Pancreas (tissue), 10 donors: ENCODE measurements around the gene SCD. TPM values are rescaled to one million over a fixed set of nuclear protein-coding genes. Genes with fewer than 3 reads are reported as not detected.

Experiments used
- ATAC-seq, 4 donors: fragments of 200-7000 bp; cut with Tn5 transposase; one replicate each; pipeline versions ENCODE4 v1.8.0 to v1.9.1; 2020; ENCODE audit warnings: mild to moderate bottlenecking in 4 of 4, moderate library complexity in 4 of 4
- DNase-seq, 6 donors: peaks; one replicate each; pipeline ENCODE4 v3.0.0-alpha.2; 2020
- FAIRE-seq: peaks from 2 replicates; lab custom pipeline; 2012; peaks lifted over from hg19 to GRCh38; lab: Jason Lieb, UNC
- H3K27ac ChIP-seq, 4 donors: fragments of 200-600 bp; sonication (generic); 1 replicate in 3 of 4; 2 replicates in 1 of 4; pipeline versions ENCODE4 v1.5.0 to v1.8.0; 2020
- H3K27me3 ChIP-seq, 4 donors: fragments of 200-600 bp; one replicate each; pipeline ENCODE4 v1.8.0; 2021
- H3K36me3 ChIP-seq, 3 donors: fragments of 200-600 bp; sonication (generic) in 1 of 3; one replicate each; pipeline versions ENCODE4 v1.5.0 to v1.8.0; 2020 to 2021
- H3K4me1 ChIP-seq, 3 donors: fragments of 200-600 bp; one replicate each; pipeline ENCODE4 v1.8.0; 2021
- H3K4me3 ChIP-seq, 4 donors: fragments of 200-600 bp; sonication (generic) in 2 of 4; one replicate each; pipeline versions ENCODE4 v1.5.0 to v1.8.0; 2020 to 2021
- H3K9me3 ChIP-seq, 4 donors: fragments of 200-600 bp; one replicate each; pipeline ENCODE4 v1.8.0; 2021
- WGBS, 2 donors: extraction: QIAGEN DNeasy Blood & Tissue Kit; methylation state at CpG; one replicate each; pipeline ENCODE4 v1.1.7; 2013; 5-methylcytosine and 5-hydroxymethylcytosine counted together
- intact Hi-C, 3 donors: fragments of 100-400 bp; cut with DNase I; formaldehyde crosslinking; loops; one replicate each; pipeline versions ENCODE4 v1.11.1 to v1.14.2; 2022
- polyA plus RNA-seq, 2 donors: library from polyadenylated mRNA; stranded (reverse); fragments of 200-250 nt; gene quantifications; one replicate each; pipeline ENCODE4 v1.2.3, GENCODE V29; 2013
- total RNA-seq, 6 donors: library from RNA; stranded (reverse); fragmentation: NEBNext Ultra II Directional in 4 of 6; extraction: Animal tissue kit (Norgen Biotek cat#: 25700) in 4 of 6; gene quantifications; one replicate each; pipeline versions ENCODE4 v1.2.1 to v1.2.4, GENCODE V29; 2021 to 2023
- TF ChIP-seq, protein P1 (sequence below), 4 donors: fragments of 200-600 bp; sonication (generic) in 3 of 4; IDR thresholded peaks; one replicate each; pipeline versions ENCODE4 v1.5.0 to v1.8.0; 2021; ENCODE audit warnings: antibody characterized with exemption in 4 of 4
- donor health status: healthy with polysubstance abuse.
- donor health status: DM: no; HTN: no; CAD: no; lungs with moderate emphysema.
- donor health status: DM: no; HTN: no; CAD: no.
- donor health status: control.
- donor health status: control.
- donor health status: Bipolar disorder and iron deficiency.
- donor health status: DM: yes; HTN: yes; CAD: no.
- donor health status: DM: no; HTN: no; CAD: no.
- donor health status: DM: no; HTN: no; CAD: no.
- donor health status: DM: yes; HTN: yes; CAD: no.

Gene SCD
- total and polyA plus RNA-seq, 8 donors = 1.9 to 87.6 (median 12.1) TPM

DNA sequence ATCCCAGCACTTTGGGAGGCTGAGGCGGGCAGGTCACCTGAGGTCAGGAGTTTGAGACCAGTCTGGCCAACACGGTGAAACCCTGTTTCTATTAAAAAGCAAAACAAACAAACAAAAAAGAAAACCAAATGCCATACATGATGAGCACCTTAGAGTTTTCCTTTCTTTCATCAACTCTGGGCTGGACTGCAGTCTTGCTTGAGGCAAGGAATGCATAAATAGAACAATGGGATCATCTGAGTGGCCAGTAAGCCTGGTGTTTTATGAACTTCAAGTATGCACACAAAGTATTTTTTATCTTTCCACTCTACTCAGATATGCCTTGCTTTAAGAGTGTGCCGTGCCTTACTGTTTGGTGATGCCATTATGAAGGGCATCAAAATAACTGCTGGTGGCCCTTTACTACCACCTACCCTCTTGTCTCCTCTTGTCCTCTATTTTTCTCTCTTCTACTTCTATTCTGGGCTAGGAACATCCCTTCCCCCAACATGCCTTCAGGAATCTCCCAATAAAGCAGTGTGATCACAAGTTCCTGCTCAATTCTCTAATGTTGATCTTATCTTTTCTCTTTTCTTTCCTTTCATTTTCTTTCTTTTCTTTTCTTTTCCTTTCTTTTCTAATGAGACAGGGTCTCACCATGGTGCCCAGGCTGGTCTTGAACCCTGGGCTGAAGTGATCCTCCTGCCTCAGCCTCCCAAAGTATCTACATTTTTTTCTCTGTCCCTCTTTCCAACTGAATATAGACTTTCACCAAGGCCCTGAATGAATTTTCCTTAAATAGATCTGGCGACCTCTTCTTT, 10.2 kb downstream of the SCD start:
- H3K27ac ChIP-seq = no peak overlapping the region
- peaks cover 10 to 16% (median 15%) of the 10 kb centered on the region in 3 donors for H3K4me1 ChIP-seq
- ATAC-seq = no peak
- no peaks in the 10 kb centered on the region for H3K27me3 ChIP-seq
- H3K4me3 ChIP-seq = no peak overlapping the region
- FAIRE-seq = no peak
- DNase-seq = no peak
- WGBS, 2 donors = 83 to 86% methylated on average over 4 of the region's 4 CpGs
- TF ChIP-seq, protein P1, sequence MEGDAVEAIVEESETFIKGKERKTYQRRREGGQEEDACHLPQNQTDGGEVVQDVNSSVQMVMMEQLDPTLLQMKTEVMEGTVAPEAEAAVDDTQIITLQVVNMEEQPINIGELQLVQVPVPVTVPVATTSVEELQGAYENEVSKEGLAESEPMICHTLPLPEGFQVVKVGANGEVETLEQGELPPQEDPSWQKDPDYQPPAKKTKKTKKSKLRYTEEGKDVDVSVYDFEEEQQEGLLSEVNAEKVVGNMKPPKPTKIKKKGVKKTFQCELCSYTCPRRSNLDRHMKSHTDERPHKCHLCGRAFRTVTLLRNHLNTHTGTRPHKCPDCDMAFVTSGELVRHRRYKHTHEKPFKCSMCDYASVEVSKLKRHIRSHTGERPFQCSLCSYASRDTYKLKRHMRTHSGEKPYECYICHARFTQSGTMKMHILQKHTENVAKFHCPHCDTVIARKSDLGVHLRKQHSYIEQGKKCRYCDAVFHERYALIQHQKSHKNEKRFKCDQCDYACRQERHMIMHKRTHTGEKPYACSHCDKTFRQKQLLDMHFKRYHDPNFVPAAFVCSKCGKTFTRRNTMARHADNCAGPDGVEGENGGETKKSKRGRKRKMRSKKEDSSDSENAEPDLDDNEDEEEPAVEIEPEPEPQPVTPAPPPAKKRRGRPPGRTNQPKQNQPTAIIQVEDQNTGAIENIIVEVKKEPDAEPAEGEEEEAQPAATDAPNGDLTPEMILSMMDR (IDR thresholded peaks at IDR 0.05) = no peak
- H3K9me3 ChIP-seq = no peaks in the 10 kb centered on the region
- H3K36me3 ChIP-seq = no peaks in the 10 kb centered on the region
- intact Hi-C loops = no loop called here

DNA sequence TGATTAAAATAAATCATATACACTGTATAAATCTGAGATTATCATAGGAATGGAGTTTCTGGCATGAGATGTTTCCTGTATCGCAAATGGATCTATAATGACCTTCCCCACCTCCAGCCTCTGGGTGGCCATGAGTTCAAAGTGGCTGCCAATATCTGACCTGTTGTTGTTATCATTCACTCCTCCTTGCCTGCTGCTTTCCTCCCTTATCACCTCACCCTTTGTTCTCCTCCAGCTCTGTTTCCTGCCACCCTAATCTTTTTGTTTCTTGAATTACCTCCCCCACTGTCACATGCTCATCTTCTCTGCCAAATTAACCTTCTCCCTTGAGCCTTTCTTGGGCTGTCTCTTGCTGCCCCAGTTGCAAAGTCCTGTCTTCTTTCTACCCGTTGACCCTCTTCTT, 12.0 kb downstream of the SCD start:
- TF ChIP-seq, protein P1 (IDR thresholded peaks at IDR 0.05) = no peak
- H3K9me3 ChIP-seq = no peaks in the 10 kb centered on the region
- no peak overlapping the region for H3K4me3 ChIP-seq
- peak in 3 of 4 donors; percentile 3 to 5 (median 4) for ATAC-seq
- H3K4me1 ChIP-seq = peaks cover 11 to 16% (median 15%) of the 10 kb centered on the region in 3 donors
- no peaks in the 10 kb centered on the region for H3K27me3 ChIP-seq
- H3K36me3 ChIP-seq = no peaks in the 10 kb centered on the region
- peak overlapping the region in 2 of 4 donors; percentile 37 to 51 for H3K27ac ChIP-seq
- FAIRE-seq = no peak
- 20 to 29% methylated on average over 2 of the region's 2 CpGs for WGBS, 2 donors
- intact Hi-C loops = no loop called here
- no peak for DNase-seq

DNA sequence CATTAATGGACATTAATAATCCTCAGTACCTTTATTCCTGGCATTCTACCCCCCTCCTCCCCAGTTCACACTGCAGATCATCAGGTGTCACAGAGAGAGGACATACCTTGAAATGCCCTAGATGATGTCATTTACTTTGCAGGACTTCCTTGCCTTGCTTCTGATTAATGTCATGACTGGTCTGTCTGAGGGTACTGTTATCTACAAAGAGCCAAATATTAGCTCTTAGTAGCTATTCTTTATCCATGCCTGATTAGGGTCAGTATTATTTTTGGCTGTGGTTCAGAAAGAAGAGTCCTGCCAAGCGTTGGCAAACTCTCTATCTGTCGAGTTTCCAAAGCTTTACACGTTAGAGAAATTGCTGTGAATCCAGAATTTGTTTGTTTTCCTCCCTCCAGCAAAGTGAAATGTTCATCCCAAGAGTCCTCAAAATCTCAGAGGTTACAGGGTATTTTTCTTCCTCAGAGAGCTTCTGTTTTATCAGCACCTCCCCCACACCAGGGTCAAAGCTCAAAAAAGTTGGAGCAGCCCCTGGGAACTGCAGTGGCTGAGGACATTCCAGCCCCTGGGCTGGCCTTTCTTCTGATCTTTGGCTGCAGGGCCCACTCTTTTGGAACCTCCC, 12.6 kb downstream of the SCD start:
- no peaks in the 10 kb centered on the region for H3K36me3 ChIP-seq
- ATAC-seq = peak; percentile 33 to 77 (median 60)
- peak in 2 of 6 donors; percentile 58 to 64 for DNase-seq
- TF ChIP-seq, protein P1 (IDR thresholded peaks at IDR 0.05) = no peak
- peak overlapping the region in 2 of 4 donors; percentile 37 to 51 for H3K27ac ChIP-seq
- H3K4me1 ChIP-seq = peaks cover 17 to 20% (median 20%) of the 10 kb centered on the region in 3 donors
- H3K9me3 ChIP-seq = no peaks in the 10 kb centered on the region
- no peak for FAIRE-seq
- intact Hi-C loops = no loop called here
- H3K4me3 ChIP-seq = no peak overlapping the region
- 4 to 5% methylated on average over 3 of the region's 3 CpGs for WGBS, 2 donors
- no peaks in the 10 kb centered on the region for H3K27me3 ChIP-seq

DNA sequence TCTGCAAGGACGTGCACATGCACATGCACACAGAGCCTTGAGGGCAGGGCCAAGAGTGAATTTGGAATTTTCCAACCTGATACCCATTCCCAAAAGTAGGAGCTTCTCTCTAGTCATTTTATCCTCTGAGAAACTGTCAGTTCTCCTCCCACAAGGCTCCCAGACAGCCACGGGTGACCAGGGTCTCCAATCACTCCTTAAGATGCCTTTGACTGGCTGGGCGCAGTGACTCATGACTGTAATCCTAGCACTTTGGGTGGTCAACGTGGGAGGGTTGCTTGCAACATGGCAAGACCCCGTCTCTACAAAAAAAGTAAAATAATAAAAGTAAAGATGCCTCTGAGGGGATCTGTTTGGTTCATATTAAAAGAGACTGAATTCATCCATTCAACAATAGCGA, 13.2 kb downstream of the SCD start:
- FAIRE-seq (no peak), ATAC-seq (no peak)
- WGBS, 2 donors = 61 to 63% methylated on average over 6 of the region's 6 CpGs

More for the DNA sequence above, 13.2 kb downstream of the SCD start:
- H3K36me3 ChIP-seq = no peaks in the 10 kb centered on the region
- peaks cover 17 to 24% (median 23%) of the 10 kb centered on the region in 3 donors for H3K4me1 ChIP-seq
- no peak for DNase-seq
- peak overlapping the region in 1 of 4 donors; percentile 51 for H3K27ac ChIP-seq
- TF ChIP-seq, protein P1 (IDR thresholded peaks at IDR 0.05) = no peak
- no peaks in the 10 kb centered on the region for H3K27me3 ChIP-seq
- no peak overlapping the region for H3K4me3 ChIP-seq
- no peaks in the 10 kb centered on the region for H3K9me3 ChIP-seq
- intact Hi-C loops = no loop called here
